ENCODE measurements around the gene IRF4.

Gene IRF4

GRCh38 chr6:456358-456867 lies 64.9 kb downstream of the IRF4 start:
- no peak for DNase-seq

GRCh38 chr6:456887-457286 lies 65.3 kb downstream of the IRF4 start:
- no peak for DNase-seq
